ENCODE results near the gene ITGB3.
A peak's percentile ranks its signal among the peaks of the same experiment; 100 is the strongest.

ITGB3 gene

DNA sequence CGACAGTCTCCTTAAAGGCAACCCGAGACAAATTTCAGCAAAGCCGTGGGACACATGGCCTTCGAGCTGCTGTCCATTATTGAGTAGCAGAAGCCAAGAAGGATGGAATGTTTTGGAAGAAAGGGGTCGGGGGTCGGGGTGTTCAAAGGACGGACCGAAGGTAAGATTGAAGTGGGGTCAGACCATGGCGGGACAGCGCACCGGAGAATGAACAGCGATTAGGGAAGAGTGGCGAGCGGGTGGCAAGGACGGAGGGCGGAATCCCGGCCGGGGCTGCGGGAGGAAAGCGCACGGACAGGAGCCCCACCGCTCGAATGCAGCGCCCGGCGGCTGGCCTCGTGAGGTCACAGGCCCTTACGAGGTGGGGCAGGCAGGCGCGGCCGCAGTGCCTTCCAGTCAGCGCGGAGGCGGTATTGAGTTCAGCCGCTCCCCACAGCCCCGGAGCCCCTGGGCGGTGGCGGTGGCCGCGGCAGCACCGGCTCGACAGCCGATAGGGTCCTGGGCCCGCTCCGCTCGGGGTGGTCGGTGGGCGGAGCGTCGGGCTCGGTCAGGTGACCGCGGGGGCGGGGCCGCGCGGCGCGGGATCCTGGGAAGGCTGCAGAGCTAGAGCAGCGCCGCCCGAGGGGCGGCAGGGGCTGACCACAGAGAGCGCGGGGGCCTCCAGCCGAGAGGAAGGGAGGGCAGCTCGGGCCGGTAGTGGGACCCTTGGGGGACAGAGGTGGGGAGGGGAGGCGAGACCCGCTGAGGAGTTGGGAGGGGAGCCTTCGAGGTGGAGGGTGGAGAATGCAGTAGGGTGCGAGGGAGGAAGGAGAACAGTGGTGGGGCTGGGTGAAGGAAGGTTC lies 70.0 kb downstream of the ITGB3 start, which contains the start of gene EFCAB13:
Gene EFCAB13 (plus strand): TSS at position 574 of the 842 bp plus-strand sequence. CDS start 4,399 bp downstream, outside the sequence.
- H3K79me2 ChIP-seq (ENCODE audit: insufficient read depth, low read length): no peaks in the 10 kb centered on the region
- H3K9me3 ChIP-seq (ENCODE audit: insufficient read depth, low read length): no peaks in the 10 kb centered on the region
- no peaks in the 10 kb centered on the region for H4K20me1 ChIP-seq (ENCODE audit: low read depth, low read length)
- H3K27me3 ChIP-seq (ENCODE audit: low read length): no peaks in the 10 kb centered on the region
- H3K27ac ChIP-seq (ENCODE audit: low read depth, low read length): peak within 1 kb of the TSS; percentile 31
- H3K4me3 ChIP-seq (ENCODE audit: insufficient read depth, low read length, poor library complexity, severe bottlenecking): peak within 1 kb of the TSS; percentile 74
- H3K36me3 ChIP-seq (ENCODE audit: low read length): no peaks in the 10 kb centered on the region
- H2AFZ ChIP-seq (ENCODE audit: low read depth, low read length, severe bottlenecking): peak within 1 kb of the TSS; percentile 98
- H3K9me2 ChIP-seq (replicated peaks; ENCODE audit: insufficient read depth, low read length): no peaks in the 10 kb centered on the region
- peak within 1 kb of the TSS; percentile 87 for H3K4me2 ChIP-seq (ENCODE audit: low read depth, low read length, poor library complexity, severe bottlenecking)
- TF ChIP-seq EZH2phosphoT487 (conservative IDR thresholded peaks at IDR 0.05; ENCODE audit: low read length) (no peak), CTCF (IDR thresholded peaks at IDR 0.05; ENCODE audit: insufficient read depth, low read length, poor library complexity, severe bottlenecking) (peak; percentile 10)
- peak within 1 kb of the TSS; percentile 66 for H3K9ac ChIP-seq (ENCODE audit: low read length)
- H3F3A ChIP-seq (ENCODE audit: insufficient read depth): peaks cover 15% of the 10 kb centered on the region; the same call in 1 of the 2 replicates

DNA sequence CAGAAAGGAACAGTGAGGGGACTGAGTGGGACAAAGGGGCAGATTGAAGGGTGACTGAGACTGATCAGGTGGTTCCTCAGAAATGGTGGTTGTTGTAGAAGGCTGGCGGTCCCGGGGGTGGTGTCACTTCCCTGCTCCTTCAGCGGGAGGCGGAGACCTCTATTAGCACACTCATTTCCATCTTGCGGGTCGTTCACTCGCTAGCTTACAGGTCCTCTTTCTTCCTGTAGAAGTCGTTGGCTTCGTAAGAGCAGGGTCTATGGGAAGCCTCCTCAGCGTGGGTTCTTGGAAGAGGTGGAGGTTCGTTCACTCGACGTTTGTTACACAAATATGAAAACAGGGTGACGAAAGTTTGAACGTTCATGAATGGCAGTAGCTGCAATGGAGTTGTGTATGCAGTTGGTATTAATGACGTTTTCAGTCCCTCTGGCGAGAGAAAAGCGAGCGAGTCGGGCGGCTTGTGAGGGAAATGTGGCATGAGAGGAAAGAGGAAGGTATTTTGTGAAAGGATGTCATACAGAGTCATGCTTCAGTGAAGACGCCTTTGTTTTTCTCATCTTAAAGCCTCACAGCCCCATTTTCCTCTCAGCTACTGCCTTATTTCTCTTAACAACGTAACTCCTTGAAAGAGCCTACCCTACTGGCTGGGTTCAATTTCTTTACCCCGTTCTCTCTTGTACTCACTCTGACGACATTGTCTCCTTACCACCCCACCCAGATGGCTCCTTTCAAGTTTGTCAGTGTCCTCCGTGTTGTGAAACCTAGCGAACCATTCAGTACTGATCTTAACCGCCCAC lies 70.8 kb downstream of the ITGB3 start:
- no peaks in the 10 kb centered on the region for H3K9me3 ChIP-seq (ENCODE audit: insufficient read depth, low read length)
- peak overlapping the region; percentile 98 for H2AFZ ChIP-seq (ENCODE audit: low read depth, low read length, severe bottlenecking)
- peak overlapping the region; percentile 74 for H3K4me3 ChIP-seq (ENCODE audit: insufficient read depth, low read length, poor library complexity, severe bottlenecking)
- H3K27me3 ChIP-seq (ENCODE audit: low read length): no peaks in the 10 kb centered on the region
- H3K27ac ChIP-seq (ENCODE audit: low read depth, low read length): peak overlapping the region; percentile 31
- peak overlapping the region; percentile 66 for H3K9ac ChIP-seq (ENCODE audit: low read length)
- H3K79me2 ChIP-seq (ENCODE audit: insufficient read depth, low read length): no peaks in the 10 kb centered on the region
- no peaks in the 10 kb centered on the region for H3K9me2 ChIP-seq (replicated peaks; ENCODE audit: insufficient read depth, low read length)
- peak overlapping the region; percentile 87 for H3K4me2 ChIP-seq (ENCODE audit: low read depth, low read length, poor library complexity, severe bottlenecking)
- H4K20me1 ChIP-seq (ENCODE audit: low read depth, low read length): no peaks in the 10 kb centered on the region
- H3F3A ChIP-seq (ENCODE audit: insufficient read depth): peaks cover 15% of the 10 kb centered on the region; the same call in 1 of the 2 replicates
- no peaks in the 10 kb centered on the region for H3K36me3 ChIP-seq (ENCODE audit: low read length)
- TF ChIP-seq CTCF (IDR thresholded peaks at IDR 0.05; ENCODE audit: insufficient read depth, low read length, poor library complexity, severe bottlenecking): no peak
- no peak for TF ChIP-seq EZH2phosphoT487 (conservative IDR thresholded peaks at IDR 0.05; ENCODE audit: low read length)

DNA sequence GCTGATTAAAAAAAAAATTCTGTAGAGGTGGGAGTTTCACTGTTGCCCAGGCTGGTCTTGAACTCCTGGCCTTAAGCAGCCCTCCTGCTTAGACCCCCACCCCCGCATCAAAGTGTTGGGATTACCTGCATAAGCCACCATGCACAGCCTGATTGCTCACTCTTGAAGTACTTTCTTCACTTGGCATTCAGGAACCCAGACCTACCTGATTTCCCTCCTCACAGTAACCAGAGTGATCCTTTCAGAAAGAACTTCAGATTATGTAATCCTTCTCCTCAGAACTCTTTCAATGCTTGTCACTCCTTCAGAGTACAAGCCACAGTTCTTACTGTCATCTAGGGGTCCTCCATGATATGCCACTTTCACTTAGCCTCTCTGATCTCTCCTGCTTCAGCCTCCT lies 71.5 kb downstream of the ITGB3 start:
- no peaks in the 10 kb centered on the region for H3K9me2 ChIP-seq (replicated peaks; ENCODE audit: insufficient read depth, low read length)
- TF ChIP-seq EZH2phosphoT487 (conservative IDR thresholded peaks at IDR 0.05; ENCODE audit: low read length): no peak
- TF ChIP-seq CTCF (IDR thresholded peaks at IDR 0.05; ENCODE audit: insufficient read depth, low read length, poor library complexity, severe bottlenecking): no peak
- H4K20me1 ChIP-seq (ENCODE audit: low read depth, low read length): no peaks in the 10 kb centered on the region
- H3K27ac ChIP-seq (ENCODE audit: low read depth, low read length): no peak overlapping the region
- H3K4me3 ChIP-seq (ENCODE audit: insufficient read depth, low read length, poor library complexity, severe bottlenecking): no peak overlapping the region
- no peak overlapping the region for H2AFZ ChIP-seq (ENCODE audit: low read depth, low read length, severe bottlenecking)
- peak overlapping the region; percentile 87 for H3K4me2 ChIP-seq (ENCODE audit: low read depth, low read length, poor library complexity, severe bottlenecking)
- no peak overlapping the region for H3K9ac ChIP-seq (ENCODE audit: low read length)
- H3F3A ChIP-seq (ENCODE audit: insufficient read depth): peaks cover 15% of the 10 kb centered on the region; the same call in 1 of the 2 replicates
- no peaks in the 10 kb centered on the region for H3K27me3 ChIP-seq (ENCODE audit: low read length)
- no peaks in the 10 kb centered on the region for H3K36me3 ChIP-seq (ENCODE audit: low read length)
- no peaks in the 10 kb centered on the region for H3K79me2 ChIP-seq (ENCODE audit: insufficient read depth, low read length)
- H3K9me3 ChIP-seq (ENCODE audit: insufficient read depth, low read length): no peaks in the 10 kb centered on the region

Measured in SU-DHL-6 (cell line).